HUES6 (cell line): ENCODE measurements around the gene DNAJC1.
"Not testable (repeated sequence)": the region's sequence is repeated elsewhere in the genome, so short reads cannot be mapped to it uniquely, and the experiment has no call there.

Experiments
- H3K27ac ChIP-seq: 2 replicates; pipeline ENCODE4 v1.7.0; 2013; ENCODE audit warnings: low read depth, mild to moderate bottlenecking, low read length, inconsistent platforms
- H3K27me3 ChIP-seq: 2 replicates; pipeline ENCODE4 v1.6.1; 2013; ENCODE audit warnings: low read length; ENCODE audit not compliant: control insufficient read depth, insufficient read depth
- H3K36me3 ChIP-seq: 2 replicates; pipeline ENCODE4 v1.6.1; 2013; ENCODE audit warnings: low read length; ENCODE audit not compliant: control insufficient read depth, insufficient read depth
- H3K4me1 ChIP-seq: 2 replicates; pipeline ENCODE4 v1.6.1; 2013; ENCODE audit warnings: low read length; ENCODE audit not compliant: control insufficient read depth, insufficient read depth
- H3K4me3 ChIP-seq: 2 replicates; pipeline ENCODE4 v1.5.1; 2013; ENCODE audit warnings: low read depth, low read length
- H3K9ac ChIP-seq: one replicate; pipeline ENCODE4 v1.6.1; 2013; ENCODE audit warnings: mild to moderate bottlenecking, low read length
- H3K9me3 ChIP-seq: 2 replicates; pipeline ENCODE4 v1.6.1; 2013; ENCODE audit warnings: low read depth, low read length; ENCODE audit not compliant: control insufficient read depth, insufficient read depth

The DNAJC1 gene

GRCh38 chr10:21860718-21861117 lies 142.8 kb downstream of the DNAJC1 start:
- no peak overlapping the region for H3K27ac ChIP-seq
- no peaks in the 10 kb centered on the region for H3K4me1 ChIP-seq
- no peaks in the 10 kb centered on the region for H3K9me3 ChIP-seq
- no peaks in the 10 kb centered on the region for H3K27me3 ChIP-seq
- no peak overlapping the region for H3K9ac ChIP-seq
- H3K36me3 ChIP-seq: no peaks in the 10 kb centered on the region
- no peak overlapping the region for H3K4me3 ChIP-seq

- no peak overlapping the region for H3K4me3 ChIP-seq
- no peak overlapping the region for H3K27ac ChIP-seq
- H3K9me3 ChIP-seq: no peaks in the 10 kb centered on the region
- H3K4me1 ChIP-seq: no peaks in the 10 kb centered on the region
- H3K9ac ChIP-seq: no peak overlapping the region
- H3K27me3 ChIP-seq: no peaks in the 10 kb centered on the region
- no peaks in the 10 kb centered on the region for H3K36me3 ChIP-seq
These were observed 145.1 kb downstream of the DNAJC1 start for GRCh38 chr10:21858455-21858854.

DNA sequence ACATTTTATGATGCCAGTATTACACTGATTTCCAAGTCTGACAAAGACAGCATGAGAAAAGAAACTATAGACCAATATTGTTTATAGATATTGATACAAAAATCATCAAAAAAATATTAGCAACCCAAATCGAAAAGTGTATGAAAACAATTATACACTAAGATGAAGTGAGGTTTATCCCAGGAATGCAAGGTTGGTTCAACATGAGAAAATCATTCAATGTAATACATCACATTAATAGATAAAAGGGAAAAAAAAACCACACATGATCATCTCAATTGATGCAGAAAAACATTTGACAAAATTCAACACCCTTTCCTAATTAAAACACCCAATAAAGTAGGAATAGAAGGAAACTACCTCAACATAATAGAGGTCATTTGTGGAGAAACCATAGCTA lies 153.9 kb downstream of the DNAJC1 start:
- no peak overlapping the region for H3K9ac ChIP-seq
- no peak overlapping the region for H3K27ac ChIP-seq
- H3K4me1 ChIP-seq: no peaks in the 10 kb centered on the region
- H3K9me3 ChIP-seq: peaks cover 3% of the 10 kb centered on the region; the same call in 1 of the 2 replicates
- no peaks in the 10 kb centered on the region for H3K36me3 ChIP-seq
- H3K27me3 ChIP-seq: no peaks in the 10 kb centered on the region
- no peak overlapping the region for H3K4me3 ChIP-seq

DNA sequence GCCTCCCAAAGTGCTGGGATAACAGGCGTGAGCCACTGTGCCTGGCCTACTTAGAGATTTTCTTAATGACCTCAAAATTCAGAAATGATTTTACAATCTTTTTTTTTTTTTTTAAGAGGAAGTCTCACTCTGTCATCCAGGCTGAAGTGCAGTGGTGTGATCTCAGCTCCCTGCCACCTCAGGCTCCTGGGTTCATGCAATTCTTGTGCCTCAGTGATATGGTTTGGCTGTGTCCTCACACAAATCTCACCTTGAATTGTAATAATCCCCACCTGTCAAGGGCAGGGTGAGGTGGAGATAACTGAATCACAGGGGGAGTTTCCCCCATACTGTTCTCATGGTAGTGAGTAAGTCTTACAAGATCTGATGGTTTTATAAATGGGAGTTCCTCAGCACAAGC lies 159.9 kb downstream of the DNAJC1 start:
- Histone ChIP-seq H3K4me3 (no peak overlapping the region), H3K9me3 (no peaks in the 10 kb centered on the region), H3K4me1 (no peaks in the 10 kb centered on the region), H3K36me3 (no peaks in the 10 kb centered on the region), H3K9ac (no peak overlapping the region), H3K27ac (no peak overlapping the region), H3K27me3 (no peaks in the 10 kb centered on the region)

DNA sequence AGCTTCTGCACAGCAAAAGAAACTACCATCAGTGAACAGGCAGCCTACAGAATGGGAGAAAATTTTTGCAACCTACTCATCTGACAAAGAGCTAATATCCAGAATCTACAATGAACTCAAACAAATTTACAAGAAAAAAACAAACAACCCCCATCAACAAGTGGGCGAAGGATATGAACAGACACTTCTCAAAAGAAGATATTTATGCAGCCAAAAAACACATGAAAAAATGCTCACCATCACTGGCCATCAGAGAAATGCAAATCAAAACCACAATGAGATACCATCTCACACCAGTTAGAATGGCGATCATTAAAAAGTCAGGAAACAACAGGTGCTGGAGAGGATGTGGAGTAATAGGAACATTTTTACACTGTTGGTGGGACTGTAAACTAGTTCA lies 162.3 kb downstream of the DNAJC1 start:
- not testable (repeated sequence) for H3K27me3 ChIP-seq, H3K27ac ChIP-seq, H3K9me3 ChIP-seq, H3K4me3 ChIP-seq, H3K36me3 ChIP-seq, H3K9ac ChIP-seq, H3K4me1 ChIP-seq

GRCh38 chr10:21837487-21837886 lies 166.0 kb downstream of the DNAJC1 start:
- H3K9ac ChIP-seq, H3K4me3 ChIP-seq, H3K36me3 ChIP-seq, H3K27me3 ChIP-seq, H3K27ac ChIP-seq, H3K4me1 ChIP-seq: not testable (repeated sequence)
- H3K9me3 ChIP-seq: peaks cover 37% of the 10 kb centered on the region

- not testable (repeated sequence) for H3K36me3 ChIP-seq
These were observed 169.0 kb downstream of the DNAJC1 start for GRCh38 chr10:21834574-21834973.

GRCh38 chr10:21832821-21833130 lies 170.8 kb downstream of the DNAJC1 start:
- Histone ChIP-seq H3K4me3 (no peak overlapping the region), H3K36me3 (no peaks in the 10 kb centered on the region), H3K27ac (no peak overlapping the region), H3K9ac (no peak overlapping the region), H3K9me3 (peaks cover 76% of the 10 kb centered on the region), H3K4me1 (no peaks in the 10 kb centered on the region), H3K27me3 (no peaks in the 10 kb centered on the region)

More at GRCh38 chr10:21834574-21834973, 169.0 kb downstream of the DNAJC1 start:
- H3K4me3 ChIP-seq, H3K9ac ChIP-seq, H3K4me1 ChIP-seq, H3K27me3 ChIP-seq, H3K27ac ChIP-seq: not testable (repeated sequence)
- H3K9me3 ChIP-seq: peaks cover 61% of the 10 kb centered on the region

DNA sequence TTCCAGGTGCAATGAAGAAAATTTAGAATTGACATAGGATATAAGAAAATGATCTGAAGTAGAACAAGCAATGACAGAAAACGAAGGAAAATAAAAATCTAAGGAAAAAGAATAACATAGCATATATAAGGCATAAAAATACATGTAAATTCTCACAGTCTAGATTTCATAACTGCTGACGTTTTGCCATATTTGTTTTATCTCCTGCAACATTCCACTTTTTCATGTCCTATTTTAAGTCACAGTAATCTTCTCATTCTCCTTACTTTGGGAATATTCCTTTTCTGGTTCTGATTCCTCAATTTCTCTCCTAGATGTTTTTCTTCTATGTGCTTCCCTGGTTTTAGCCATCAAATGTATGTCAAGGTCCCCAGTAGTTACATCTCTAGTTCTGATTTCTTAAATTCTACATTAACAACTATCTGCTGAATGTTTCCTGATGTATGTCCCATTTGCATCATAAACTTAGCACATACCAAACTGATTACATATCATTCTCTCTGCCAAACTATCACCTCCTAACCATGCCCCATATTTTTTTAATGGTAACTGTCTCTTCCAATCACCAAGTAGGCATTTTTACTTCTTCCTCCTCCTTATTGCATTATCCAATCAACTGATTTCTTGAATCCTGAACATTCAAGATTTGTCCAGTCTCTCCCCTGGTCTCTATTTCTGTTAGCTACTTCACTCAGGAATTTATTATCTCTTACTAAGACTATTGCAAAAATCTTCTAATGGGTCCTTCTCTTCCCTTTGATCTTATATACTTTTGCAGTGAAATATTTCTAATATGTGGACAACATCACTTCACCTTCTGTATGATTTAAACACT lies 171.3 kb downstream of the DNAJC1 start:
- Histone ChIP-seq H3K4me1 (no peaks in the 10 kb centered on the region), H3K9me3 (peaks cover 80% of the 10 kb centered on the region), H3K9ac (no peak overlapping the region), H3K36me3 (no peaks in the 10 kb centered on the region), H3K27ac (no peak overlapping the region), H3K27me3 (no peaks in the 10 kb centered on the region), H3K4me3 (no peak overlapping the region)

- H3K27me3 ChIP-seq: no peaks in the 10 kb centered on the region
- no peak overlapping the region for H3K9ac ChIP-seq
- no peaks in the 10 kb centered on the region for H3K4me1 ChIP-seq
- H3K9me3 ChIP-seq: peaks cover 85% of the 10 kb centered on the region
- H3K27ac ChIP-seq: no peak overlapping the region
- H3K4me3 ChIP-seq: no peak overlapping the region
- H3K36me3 ChIP-seq: no peaks in the 10 kb centered on the region
These were observed 173.5 kb downstream of the DNAJC1 start for GRCh38 chr10:21830037-21830436.

DNA sequence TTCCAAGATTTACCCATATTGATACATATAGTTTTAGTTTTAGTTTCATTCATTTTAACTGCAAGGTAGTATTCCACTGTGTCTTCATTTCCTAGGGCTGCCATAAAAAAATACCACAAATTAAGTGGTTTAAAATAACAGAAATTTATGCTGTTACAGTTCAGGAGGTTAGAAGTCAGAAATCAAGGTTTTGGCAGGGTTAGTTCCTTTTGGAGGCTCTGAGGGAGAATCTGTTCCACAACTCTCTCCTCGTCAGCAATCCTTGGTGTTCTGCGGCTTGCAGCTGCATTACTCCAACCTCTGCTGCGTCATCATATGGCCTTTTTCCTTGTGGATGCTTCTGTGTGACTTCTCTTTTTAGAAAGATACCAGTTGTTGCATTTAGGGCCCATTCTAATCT lies 176.2 kb downstream of the DNAJC1 start:
- no peaks in the 10 kb centered on the region for H3K27me3 ChIP-seq
- H3K27ac ChIP-seq: no peak overlapping the region
- H3K9ac ChIP-seq: no peak overlapping the region
- H3K4me1 ChIP-seq: no peaks in the 10 kb centered on the region
- no peaks in the 10 kb centered on the region for H3K36me3 ChIP-seq
- H3K4me3 ChIP-seq: no peak overlapping the region
- peaks cover 67% of the 10 kb centered on the region for H3K9me3 ChIP-seq
